K562 (cell line): ENCODE data around the gene ZNF222. TPM values are rescaled to one million over a fixed set of nuclear protein-coding genes. Genes with fewer than 3 reads are reported as not detected.

Experiments used
- ATAC-seq: fragments of 200-7000 bp; cut with Tn5 transposase; 3 replicates; pipeline ENCODE4 v1.9.1; 2020; ENCODE audit warnings: moderate library complexity
- BruUV-seq: library from RNA; stranded (reverse); fragments of 400-500 nt; replicated peaks from 2 replicates; lab custom pipeline; 2021; lab: Mats Ljungman, UMichigan
- CTCF ChIA-PET: fragments of 300-600 bp; formaldehyde crosslinking; extraction: SDS; loops from one replicate; lab custom pipeline; 2021; ENCODE audit warnings: low intra/inter-chr PET ratio; lab: Yijun Ruan, JAX
- POLR2A ChIA-PET: fragments of 300-600, 350-650 bp; sonication (Branson Sonifier 250); formaldehyde crosslinking; extraction: SDS; loops from one replicate; lab custom pipeline; 2021; ENCODE audit warnings: antibody characterized with exemption, inconsistent platforms; lab: Yijun Ruan, JAX
- DNase-seq, 4 experiments: peaks; one replicate each; pipeline versions ENCODE4 v3.0.0 to v3.0.0-alpha.2; 2011 to 2018; ENCODE audit warnings: low spot score in 3 of 4, mixed read lengths in 3 of 4; ENCODE audit errors: extremely low read depth in 1 of 4
- FAIRE-seq: peaks from 2 replicates; lab custom pipeline; 2011; peaks lifted over from hg19 to GRCh38; lab: Jason Lieb, UNC
- H2AFZ ChIP-seq: 2 replicates; pipeline ENCODE4 v1.6.0; 2011; ENCODE audit warnings: low read depth, low read length, control low read depth, inconsistent platforms
- H3K27ac ChIP-seq: fragments of 200-600 bp; 3 replicates; pipeline ENCODE4 v1.8.0; 2011; ENCODE audit warnings: low read depth, mild to moderate bottlenecking, control low read depth, inconsistent platforms, low read length, moderate library complexity, mixed read lengths; ENCODE audit errors: extremely low read depth
- H3K27me3 ChIP-seq, 2 experiments: fragments of 300-600 bp in 1 of 2; 2 replicates in 1 of 2; 3 replicates in 1 of 2; pipeline versions ENCODE4 v1.6.0 to v1.8.0; 2011; ENCODE audit warnings: inconsistent platforms in 2 of 2, low read length in 2 of 2, mild to moderate bottlenecking in 1 of 2, mixed read lengths in 1 of 2, moderate library complexity in 1 of 2; ENCODE audit not compliant: control insufficient read depth in 2 of 2, insufficient read depth in 2 of 2
- H3K36me3 ChIP-seq: fragments of 300-600 bp; 3 replicates; pipeline ENCODE4 v1.8.0; 2011; ENCODE audit warnings: mild to moderate bottlenecking, low read length, inconsistent platforms; ENCODE audit not compliant: control insufficient read depth, insufficient read depth
- H3K4me1 ChIP-seq, 2 experiments: fragments of 200-600 bp in 1 of 2; replicated peaks in 1 of 2; 2 replicates in 1 of 2; 3 replicates in 1 of 2; pipeline versions ENCODE4 v1.5.1 to v1.8.0; 2011; ENCODE audit warnings: inconsistent platforms in 2 of 2, low read length in 2 of 2, mild to moderate bottlenecking in 1 of 2, mixed read lengths in 1 of 2, moderate library complexity in 1 of 2; ENCODE audit not compliant: control insufficient read depth in 2 of 2, insufficient read depth in 2 of 2
- H3K4me2 ChIP-seq: 2 replicates; pipeline ENCODE4 v1.6.1; 2011; ENCODE audit warnings: low read length, control low read depth, inconsistent platforms, mixed read lengths; ENCODE audit not compliant: insufficient read depth
- H3K4me3 ChIP-seq: fragments of 200-600 bp; sonication (generic), shearing (Covaris generic); 2 replicates; pipeline ENCODE4 v1.5.1; 2016; ENCODE audit warnings: control low read depth, inconsistent platforms
- H3K79me2 ChIP-seq: fragments of 200-600 bp; 3 replicates; pipeline ENCODE4 v1.8.0; 2011; ENCODE audit warnings: low read length, inconsistent platforms; ENCODE audit not compliant: control insufficient read depth, insufficient read depth
- H3K9ac ChIP-seq, 2 experiments: 2 replicates each; pipeline versions ENCODE4 v1.6.0 to v1.6.1; 2011; ENCODE audit warnings: low read depth in 2 of 2, low read length in 2 of 2, control low read depth in 1 of 2, inconsistent platforms in 1 of 2, mild to moderate bottlenecking in 1 of 2, mixed read lengths in 1 of 2; ENCODE audit not compliant: insufficient read depth in 1 of 2
- H3K9me1 ChIP-seq: one replicate; pipeline ENCODE4 v1.6.0; 2011; ENCODE audit warnings: inconsistent platforms, mild to moderate bottlenecking, low read length, moderate library complexity; ENCODE audit not compliant: control insufficient read depth, insufficient read depth
- H3K9me3 ChIP-seq: replicated peaks from 2 replicates; pipeline ENCODE4 v1.5.1; 2011; ENCODE audit warnings: low read depth, low read length, inconsistent platforms; ENCODE audit not compliant: control insufficient read depth, insufficient read depth
- H4K20me1 ChIP-seq: replicated peaks from 2 replicates; pipeline ENCODE4 v1.6.1; 2011; ENCODE audit warnings: low read length, inconsistent platforms, mixed read lengths; ENCODE audit not compliant: control insufficient read depth, insufficient read depth
- DDX20 ChIP-seq: fragments of 450-650 bp; IDR thresholded peaks from 2 replicates; pipeline ENCODE4 v1.6.1; 2016; ENCODE audit warnings: missing genetic modification characterization, low read depth, mild to moderate bottlenecking, missing compliant biosample characterization, moderate library complexity
- MTA1 ChIP-seq: fragments of 450-650 bp; IDR thresholded peaks from 2 replicates; pipeline ENCODE4 v1.6.1; 2017; ENCODE audit warnings: borderline replicate concordance
- POU5F1 ChIP-seq: fragments of 150-350 bp; IDR thresholded peaks from 2 replicates; pipeline ENCODE4 v1.6.1; 2014; ENCODE audit warnings: borderline replicate concordance, low read length, low read depth, mild to moderate bottlenecking; ENCODE audit not compliant: partially characterized antibody
- SNIP1 ChIP-seq: fragments of 450-650 bp; IDR thresholded peaks from 2 replicates; pipeline ENCODE4 v1.7.1; 2017; ENCODE audit warnings: low read depth, mild to moderate bottlenecking
- WGBS: fragments of 100-300 bp; shearing (Covaris generic); methylation state at CpG from one replicate; pipeline ENCODE4 v1.1.6; 2016; ENCODE audit warnings: low coverage, mixed read lengths; ENCODE audit not compliant: insufficient coverage; ENCODE audit errors: missing lambda C conversion rate; 5-methylcytosine and 5-hydroxymethylcytosine counted together
- in situ Hi-C: fragments of 300-500 bp; cut with MboI; formaldehyde crosslinking; loops from 4 replicates; pipeline ENCODE4 v1.15.0; 2018; ENCODE audit warnings: inconsistent platforms, mixed read lengths
- intact Hi-C: fragments of 100-400 bp; cut with micrococcal nuclease; formaldehyde crosslinking; loops from 2 replicates; pipeline ENCODE4 v1.14.2; 2022
- polyA plus RNA-seq, 8 experiments: library from polyadenylated mRNA; depleted of rRNA in 4 of 8; stranded (reverse) in 5 of 8; unstranded in 3 of 8; fragments of >200 nt; fragmentation: Nextera tagmentation in 2 of 8; fragmentation: Illumina TruSeq in 1 of 8; extraction: Ambion mirVana in 2 of 8; extraction: Trizol in 1 of 8; gene quantifications; 2 replicates each; pipeline versions ENCODE4 v1.2.1 to v1.2.3, GENCODE V29; 2011 to 2014; ENCODE audit warnings: inconsistent platforms in 1 of 8, missing spikeins in 1 of 8
- total RNA-seq, 7 experiments: library from RNA; depleted of rRNA in 6 of 7; stranded (reverse); fragments of >200 nt in 6 of 7; fragmentation: Illumina TruSeq in 2 of 7; extraction: Trizol in 2 of 7; gene quantifications; 2 replicates each; pipeline versions ENCODE4 v1.2.1 to v1.2.3, GENCODE V29; 2011 to 2021; ENCODE audit warnings: low replicate concordance in 1 of 7

ZNF222 gene
- total and polyA plus RNA-seq, 9 of the 15 experiments (the other 6 are each of a cell fraction or from before 2014, with no cell fraction given), result 2.3 to 4.5 (median 3.0) TPM

DNA sequence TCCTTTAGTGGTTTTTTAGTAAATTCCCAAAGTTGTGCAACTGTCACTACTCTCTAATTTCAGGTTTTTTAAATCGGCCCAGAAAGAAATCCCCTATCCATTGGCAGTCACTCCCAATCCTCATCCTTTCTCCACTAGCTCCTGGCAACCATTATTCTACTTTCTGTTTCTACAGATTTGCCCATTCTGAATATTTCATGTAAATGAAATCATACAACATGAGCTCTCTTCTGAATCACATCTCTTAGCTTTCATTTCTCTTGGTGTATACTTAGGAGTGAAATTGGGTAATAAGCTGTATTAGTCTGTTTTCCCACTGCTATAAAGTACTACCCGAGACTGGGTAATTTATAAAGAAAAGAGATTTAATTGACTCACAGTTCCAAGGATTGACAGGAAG, 17.0 kb downstream of the ZNF222 start:
- no peak overlapping the region for H3K4me3 ChIP-seq
- H3K9me1 ChIP-seq, result no peaks in the 10 kb centered on the region
- no peaks in the 10 kb centered on the region for H3K27me3 ChIP-seq
- in situ Hi-C loops (no loop called here), intact Hi-C loops (no loop called here)
- H3K4me2 ChIP-seq, result no peak overlapping the region
- CTCF ChIA-PET, result no interaction called here
- no peak for TF ChIP-seq MTA1
- no peak for TF ChIP-seq POU5F1
- no peak for TF ChIP-seq SNIP1
- TF ChIP-seq DDX20 (tag), result no peak
- no peak overlapping the region for H3K27ac ChIP-seq
- no peaks in the 10 kb centered on the region for H3K79me2 ChIP-seq
- no peak overlapping the region for H2AFZ ChIP-seq
- FAIRE-seq (no peak), DNase-seq (no peak), ATAC-seq (no peak)
- H4K20me1 ChIP-seq, result no peaks in the 10 kb centered on the region
- no peaks in the 10 kb centered on the region; the same call in 1 of the 2 replicates for H3K9me3 ChIP-seq
- no peaks in the 10 kb centered on the region for H3K36me3 ChIP-seq
- no peak overlapping the region for H3K9ac ChIP-seq
- no TSS peak for BruUV-seq
- POLR2A ChIA-PET, result interaction anchor here (0.7 to 1.2 kb wide), 3 partner anchors 9 to 37 kb away, joined by 3 to 5 read pairs (median 3); partner anchors contain the start of gene ZNF223
- 0% methylated on average over 2 of the region's 2 CpGs for WGBS
- H3K4me1 ChIP-seq, result no peaks in the 10 kb centered on the region
